Lung (tissue), 12 donors: ENCODE measurements around the gene RASGRP3. TPM values are rescaled to one million over a fixed set of nuclear protein-coding genes. Genes with fewer than 3 reads are reported as not detected.

ENCODE experiments used
- ATAC-seq: fragments of 200-7000 bp; cut with Tn5 transposase; one replicate; pipeline ENCODE4 v1.9.1; 2020; ENCODE audit warnings: moderate number of reproducible peaks; ENCODE audit not compliant: insufficient read depth, low FRiP score
- DNase-seq, 3 donors: peaks; one replicate each; pipeline ENCODE4 v3.0.0-alpha.2; 2013 to 2017
- H3K27ac ChIP-seq, 2 donors: one replicate each; pipeline ENCODE4 v1.5.1; 2013; ENCODE audit warnings: mild to moderate bottlenecking in 2 of 2, moderate library complexity in 2 of 2, control low read depth in 1 of 2, inconsistent platforms in 1 of 2, low read depth in 1 of 2, low read length in 1 of 2
- H3K27me3 ChIP-seq, 3 donors: one replicate each; pipeline ENCODE4 v1.5.1; 2013; ENCODE audit warnings: low read length in 2 of 3; ENCODE audit not compliant: control insufficient read depth in 3 of 3, insufficient read depth in 3 of 3
- H3K36me3 ChIP-seq, 4 donors: one replicate each; pipeline ENCODE4 v1.5.1; 2013; ENCODE audit warnings: low read length in 4 of 4, mild to moderate bottlenecking in 1 of 4, moderate library complexity in 1 of 4; ENCODE audit not compliant: control insufficient read depth in 4 of 4, insufficient read depth in 4 of 4
- H3K4me1 ChIP-seq, 5 donors: one replicate each; pipeline ENCODE4 v1.5.1; 2013; ENCODE audit warnings: low read length in 5 of 5, mild to moderate bottlenecking in 2 of 5, moderate library complexity in 1 of 5; ENCODE audit not compliant: control insufficient read depth in 5 of 5, insufficient read depth in 5 of 5
- H3K4me3 ChIP-seq: one replicate; pipeline ENCODE4 v1.5.1; 2013; ENCODE audit warnings: mild to moderate bottlenecking, control low read depth, moderate library complexity
- H3K9ac ChIP-seq, 2 donors: one replicate each; pipeline ENCODE4 v1.5.1; 2013; ENCODE audit warnings: low read length in 2 of 2, control low read depth in 1 of 2; ENCODE audit not compliant: insufficient read depth in 1 of 2
- H3K9me3 ChIP-seq, 4 donors: one replicate each; pipeline ENCODE4 v1.5.1; 2013; ENCODE audit warnings: low read length in 3 of 4, mild to moderate bottlenecking in 1 of 4, moderate library complexity in 1 of 4; ENCODE audit not compliant: control insufficient read depth in 4 of 4, insufficient read depth in 3 of 4
- WGBS, 2 donors: extraction: QIAGEN DNeasy Blood & Tissue Kit; methylation state at CpG; one replicate each; pipeline ENCODE4 v1.1.7; 2013; 5-methylcytosine and 5-hydroxymethylcytosine counted together
- polyA plus RNA-seq, 2 donors: library from polyadenylated mRNA; stranded (reverse); fragments of 200-250 nt; gene quantifications; one replicate each; pipeline ENCODE4 v1.2.1, GENCODE V29; 2013
- total RNA-seq, 2 donors: library from RNA; depleted of rRNA in 1 of 2; stranded (reverse); fragments of >200 nt in 1 of 2; gene quantifications; one replicate each; pipeline ENCODE4 v1.2.1, GENCODE V29; 2014 to 2021
- TF ChIP-seq, protein P1 (sequence below): IDR thresholded peaks from 2 replicates; pipeline ENCODE4 v1.5.1; 2012; ENCODE audit warnings: mild to moderate bottlenecking; ENCODE audit errors: control extremely low read depth, extremely low read depth
- donor health status: control.
- donor health status: control.
- donor health status: Bipolar disorder and iron deficiency.
- donor health status: healthy.
- donor health status: DM: yes; HTN: yes; CAD: no.

Gene RASGRP3
- total and polyA plus RNA-seq, 4 donors = 3.6 to 36.6 (median 10.5) TPM

DNA sequence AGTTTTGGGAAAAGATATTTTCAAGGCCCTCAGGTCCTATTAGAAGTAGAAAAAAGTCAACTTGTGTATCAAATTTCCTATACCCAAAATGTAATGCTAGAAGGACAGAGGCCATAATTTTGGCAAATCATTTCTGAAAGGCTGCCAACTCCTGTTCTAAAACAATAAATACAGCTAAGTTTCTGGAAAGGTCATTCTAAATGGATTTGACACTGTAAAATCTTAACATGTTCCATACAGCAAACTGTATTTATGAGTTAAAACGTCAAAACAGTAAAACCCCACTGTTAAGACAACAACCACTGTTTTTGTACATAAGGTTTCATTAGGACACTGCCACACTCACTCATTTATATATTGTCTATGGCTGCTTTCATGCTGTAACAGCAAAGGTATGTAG is 113.0 kb downstream of the RASGRP3 start:
- Histone ChIP-seq H3K4me1 (peaks cover 0 to 29% (median 5%) of the 10 kb centered on the region in 5 donors), H3K36me3 (peaks cover 8 to 20% (median 16%) of the 10 kb centered on the region in 4 donors), H3K4me3 (no peak overlapping the region), H3K9ac (peak overlapping the region in 1 of 2 donors; percentile 11), H3K9me3 (no peaks in the 10 kb centered on the region), H3K27ac (no peak overlapping the region), H3K27me3 (no peaks in the 10 kb centered on the region)
- DNase-seq (peak in 2 of 3 donors; percentile 74 to 78), ATAC-seq (no peak)
- TF ChIP-seq, protein P1, sequence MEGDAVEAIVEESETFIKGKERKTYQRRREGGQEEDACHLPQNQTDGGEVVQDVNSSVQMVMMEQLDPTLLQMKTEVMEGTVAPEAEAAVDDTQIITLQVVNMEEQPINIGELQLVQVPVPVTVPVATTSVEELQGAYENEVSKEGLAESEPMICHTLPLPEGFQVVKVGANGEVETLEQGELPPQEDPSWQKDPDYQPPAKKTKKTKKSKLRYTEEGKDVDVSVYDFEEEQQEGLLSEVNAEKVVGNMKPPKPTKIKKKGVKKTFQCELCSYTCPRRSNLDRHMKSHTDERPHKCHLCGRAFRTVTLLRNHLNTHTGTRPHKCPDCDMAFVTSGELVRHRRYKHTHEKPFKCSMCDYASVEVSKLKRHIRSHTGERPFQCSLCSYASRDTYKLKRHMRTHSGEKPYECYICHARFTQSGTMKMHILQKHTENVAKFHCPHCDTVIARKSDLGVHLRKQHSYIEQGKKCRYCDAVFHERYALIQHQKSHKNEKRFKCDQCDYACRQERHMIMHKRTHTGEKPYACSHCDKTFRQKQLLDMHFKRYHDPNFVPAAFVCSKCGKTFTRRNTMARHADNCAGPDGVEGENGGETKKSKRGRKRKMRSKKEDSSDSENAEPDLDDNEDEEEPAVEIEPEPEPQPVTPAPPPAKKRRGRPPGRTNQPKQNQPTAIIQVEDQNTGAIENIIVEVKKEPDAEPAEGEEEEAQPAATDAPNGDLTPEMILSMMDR = no peak
- 68 to 72% methylated on average over 1 of the region's 1 CpG for WGBS, 2 donors

GRCh38 chr2:33595385-33595784 is 118.9 kb downstream of the RASGRP3 start:
- Histone ChIP-seq H3K27me3 (no peaks in the 10 kb centered on the region), H3K9me3 (no peaks in the 10 kb centered on the region), H3K4me3 (no peak overlapping the region), H3K27ac (no peak overlapping the region), H3K4me1 (peaks cover 2 to 21% (median 3%) of the 10 kb centered on the region in 5 donors), H3K36me3 (peaks cover 7 to 14% (median 10%) of the 10 kb centered on the region in 4 donors), H3K9ac (no peak overlapping the region)
- DNase-seq = no peak
- ATAC-seq = no peak
- TF ChIP-seq, protein P1 = no peak
- 62 to 83% methylated on average over 3 of the region's 3 CpGs for WGBS, 2 donors

DNA sequence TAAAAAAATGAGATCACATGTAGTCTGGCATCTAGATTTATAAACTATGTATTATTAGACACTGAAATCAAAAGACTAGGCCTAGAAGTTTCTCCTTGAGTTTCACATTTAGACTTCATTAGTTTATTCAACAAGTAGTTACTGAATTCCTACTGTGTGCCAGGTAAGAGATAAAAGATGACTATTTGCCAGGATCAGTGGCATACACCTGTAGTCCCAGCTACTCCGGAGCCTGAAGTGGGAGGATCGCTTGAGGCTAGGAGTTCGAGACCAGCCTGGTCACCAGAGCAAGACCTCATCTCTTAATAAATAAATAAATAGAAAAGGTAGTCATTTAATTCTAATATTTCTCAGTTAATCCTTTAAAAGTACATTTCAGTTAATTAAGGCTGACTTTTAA is 120.6 kb downstream of the RASGRP3 start:
- 63 to 79% methylated on average over 3 of the region's 3 CpGs for WGBS, 2 donors

More for the DNA sequence above, 120.6 kb downstream of the RASGRP3 start:
- DNase-seq (no peak), ATAC-seq (no peak)
- no peak overlapping the region for H3K27ac ChIP-seq
- no peaks in the 10 kb centered on the region for H3K27me3 ChIP-seq
- H3K9me3 ChIP-seq = no peaks in the 10 kb centered on the region
- H3K9ac ChIP-seq = no peak overlapping the region
- TF ChIP-seq, protein P1 = no peak
- no peak overlapping the region for H3K4me3 ChIP-seq
- peaks cover 7 to 13% (median 9%) of the 10 kb centered on the region in 4 donors for H3K36me3 ChIP-seq
- peaks cover 2 to 17% (median 3%) of the 10 kb centered on the region in 5 donors for H3K4me1 ChIP-seq
